Measurements from ENCODE around the gene PPP3R2.

GRCh38 chr9:101582553-101582952 lies 12.2 kb downstream of the PPP3R2 start:
- TF ChIP-seq CTCF (IDR thresholded peaks at IDR 0.05; ENCODE audit: insufficient read depth, low read length, poor library complexity, severe bottlenecking) (no peak), EZH2phosphoT487 (conservative IDR thresholded peaks at IDR 0.05; ENCODE audit: low read length) (no peak)

Measured in SU-DHL-6 (cell line).